Mononuclear cell (primary cell): ENCODE results near the gene UBE2E2. TPM values are rescaled to one million over a fixed set of nuclear protein-coding genes. Genes with fewer than 3 reads are reported as not detected.

Source experiments
- H3K27me3 ChIP-seq: 2 replicates; pipeline ENCODE4 v1.6.0; 2011; ENCODE audit warnings: low read length, control low read depth; ENCODE audit not compliant: insufficient read depth
- H3K4me1 ChIP-seq: 2 replicates; pipeline ENCODE4 v1.5.1; 2011; ENCODE audit warnings: mild to moderate bottlenecking, low read length, control low read depth; ENCODE audit not compliant: insufficient read depth
- H3K4me3 ChIP-seq: 2 replicates; pipeline ENCODE4 v1.5.1; 2011; ENCODE audit warnings: mild to moderate bottlenecking, low read length, moderate library complexity
- H3K9me3 ChIP-seq: 2 replicates; pipeline ENCODE4 v1.5.1; 2011; ENCODE audit warnings: low read depth, mild to moderate bottlenecking, control low read depth, low read length
- total RNA-seq: library from RNA; depleted of rRNA; stranded (reverse); fragments of >200 nt; gene quantifications from one replicate; pipeline ENCODE4 v1.2.3, GENCODE V29; 2012

Gene UBE2E2
- total RNA-seq, 1 donor: 53.9 TPM

DNA sequence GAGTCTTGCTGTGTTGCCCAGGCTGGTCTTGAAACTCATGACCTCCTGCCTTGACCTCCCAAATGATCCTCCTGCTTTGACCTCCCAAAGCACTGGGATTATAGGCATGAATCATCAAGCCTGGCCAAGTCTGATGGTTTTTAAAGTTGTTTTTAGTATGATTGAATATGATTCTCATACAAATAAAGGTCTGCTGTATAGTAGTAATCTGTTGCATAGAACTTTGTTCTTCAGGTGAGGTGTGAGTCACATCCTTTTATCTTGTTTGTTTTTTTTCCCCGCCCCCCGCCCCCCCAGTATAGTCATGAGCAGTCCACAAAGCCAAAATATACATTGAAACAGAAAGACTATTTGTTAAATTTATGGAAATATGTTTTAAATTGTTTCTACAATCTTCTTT is 39.0 kb downstream of the UBE2E2 start:
- no peaks in the 10 kb centered on the region for H3K27me3 ChIP-seq
- H3K9me3 ChIP-seq: no peaks in the 10 kb centered on the region
- H3K4me1 ChIP-seq: no peaks in the 10 kb centered on the region
- H3K4me3 ChIP-seq: no peak overlapping the region

DNA sequence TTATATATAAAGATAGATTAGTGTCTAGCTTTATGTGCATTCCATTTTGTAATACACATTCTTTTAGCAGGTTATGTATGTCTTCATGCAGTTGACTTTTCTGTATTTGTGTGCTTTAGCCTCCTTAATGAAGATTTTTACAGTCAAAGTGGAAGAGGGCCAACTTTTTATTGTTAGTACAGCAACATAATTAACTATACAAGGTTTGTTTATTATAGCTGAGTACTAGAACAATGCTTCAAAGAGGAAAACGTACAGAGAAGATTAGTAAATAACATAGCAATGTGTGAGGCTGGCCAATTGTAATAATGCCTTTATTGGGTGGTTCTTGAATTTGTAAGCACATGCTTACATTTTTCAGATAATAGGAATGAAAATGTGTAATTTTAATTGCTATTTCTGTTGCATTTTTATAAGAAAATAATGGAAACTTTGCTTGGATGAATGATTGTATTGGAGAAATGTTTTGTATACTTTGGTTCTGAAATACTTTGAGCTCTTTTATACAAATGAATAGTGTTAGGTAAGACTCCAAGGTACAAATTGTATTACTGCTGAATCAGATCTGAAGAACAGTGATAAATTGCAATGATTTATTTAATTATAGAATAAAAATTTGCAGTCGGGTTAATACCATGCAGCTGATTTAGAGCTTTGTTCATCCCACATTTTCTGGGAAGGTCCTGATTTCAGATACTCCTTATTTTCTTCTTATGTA is 41.4 kb downstream of the UBE2E2 start:
- H3K4me1 ChIP-seq: no peaks in the 10 kb centered on the region
- H3K9me3 ChIP-seq: no peaks in the 10 kb centered on the region
- no peaks in the 10 kb centered on the region for H3K27me3 ChIP-seq
- no peak overlapping the region for H3K4me3 ChIP-seq

DNA sequence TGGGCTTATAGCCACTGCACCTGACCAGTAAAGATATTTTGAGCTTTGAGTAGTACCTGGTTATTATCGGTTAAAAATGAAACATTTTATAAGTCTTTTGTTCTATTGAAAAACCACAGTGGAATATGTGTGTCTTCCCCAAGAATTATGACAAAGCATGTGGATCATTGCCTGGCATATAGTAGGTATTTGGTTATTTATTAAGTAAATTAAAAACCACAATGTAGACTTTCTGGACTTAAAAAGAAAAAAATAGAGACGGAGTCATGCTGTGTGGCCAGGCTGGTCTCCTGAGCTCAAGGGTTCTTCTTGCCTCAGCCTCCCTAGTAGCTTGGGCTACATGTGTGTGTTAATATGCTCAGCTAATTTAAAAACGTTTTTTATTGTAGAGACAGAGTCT is 43.5 kb downstream of the UBE2E2 start:
- Histone ChIP-seq H3K9me3 (no peaks in the 10 kb centered on the region), H3K4me1 (no peaks in the 10 kb centered on the region), H3K27me3 (no peaks in the 10 kb centered on the region), H3K4me3 (no peak overlapping the region)

DNA sequence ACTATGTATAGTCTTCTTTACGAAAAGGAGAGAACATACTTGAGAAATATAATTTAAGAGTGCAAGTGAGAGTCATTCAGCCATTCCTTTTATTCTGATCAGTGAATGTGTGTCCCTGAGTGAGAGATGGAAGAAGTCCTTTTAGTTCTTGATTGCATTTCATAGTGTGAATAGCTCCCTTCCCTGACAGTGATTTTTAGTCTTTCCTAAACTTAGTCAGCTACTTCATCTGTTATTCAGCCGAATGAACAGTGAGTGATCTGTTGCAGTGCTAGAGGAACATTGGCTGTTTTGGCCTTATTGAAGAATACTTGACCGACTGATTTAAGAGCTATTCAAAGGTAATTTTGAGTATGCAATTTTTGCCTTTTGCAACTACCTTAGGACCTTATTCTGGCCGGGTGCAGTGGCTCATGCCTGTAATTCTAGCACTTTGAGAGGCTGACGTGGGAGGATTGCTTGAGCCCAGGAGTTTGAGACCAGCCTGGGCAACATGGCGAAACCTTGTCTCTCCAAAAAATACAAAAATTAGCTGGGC is 45.5 kb downstream of the UBE2E2 start:
- no peaks in the 10 kb centered on the region for H3K27me3 ChIP-seq
- no peak overlapping the region for H3K4me3 ChIP-seq
- H3K9me3 ChIP-seq: no peaks in the 10 kb centered on the region
- H3K4me1 ChIP-seq: no peaks in the 10 kb centered on the region

DNA sequence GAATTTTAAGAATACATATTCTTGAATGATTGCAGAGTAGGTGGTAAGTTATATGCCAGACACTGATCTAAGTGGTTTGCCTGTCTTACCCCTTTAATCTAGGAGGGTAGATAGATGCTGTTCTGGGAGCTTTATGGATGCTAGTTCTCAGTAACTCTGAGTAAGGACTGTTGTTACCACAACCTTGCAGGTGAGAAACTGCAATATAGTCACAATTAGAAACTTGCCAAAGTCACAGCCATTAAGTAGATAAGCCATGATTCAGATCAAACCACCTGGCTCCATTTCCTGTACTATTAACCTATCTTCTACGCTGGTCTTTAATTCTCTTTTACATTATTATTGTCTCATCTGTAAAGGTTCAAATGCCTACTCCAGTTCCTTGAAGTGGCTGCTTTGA is 46.8 kb downstream of the UBE2E2 start:
- H3K4me3 ChIP-seq: no peak overlapping the region
- H3K9me3 ChIP-seq: no peaks in the 10 kb centered on the region
- H3K27me3 ChIP-seq: no peaks in the 10 kb centered on the region
- peaks cover 11% of the 10 kb centered on the region for H3K4me1 ChIP-seq

DNA sequence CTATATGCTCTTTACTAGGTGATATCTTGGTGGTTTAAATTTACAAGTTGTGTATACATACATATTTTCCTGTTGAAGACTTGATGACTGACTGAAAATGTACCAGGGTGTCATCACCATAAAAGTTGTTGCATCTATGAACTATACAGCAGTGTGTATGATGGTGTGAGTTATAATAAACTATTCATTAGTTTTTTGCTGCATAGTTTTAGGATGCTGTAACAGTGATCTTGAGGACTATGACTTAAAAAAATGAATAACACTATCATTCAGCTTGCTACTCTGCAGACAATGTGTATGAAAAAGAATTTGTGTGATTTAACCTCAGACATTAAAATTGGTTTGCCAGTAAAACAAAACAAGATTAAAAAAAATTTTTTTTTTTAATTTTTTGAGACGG is 49.0 kb downstream of the UBE2E2 start:
- Histone ChIP-seq H3K4me3 (no peak overlapping the region), H3K27me3 (no peaks in the 10 kb centered on the region), H3K4me1 (peaks cover 20% of the 10 kb centered on the region), H3K9me3 (no peaks in the 10 kb centered on the region)

DNA sequence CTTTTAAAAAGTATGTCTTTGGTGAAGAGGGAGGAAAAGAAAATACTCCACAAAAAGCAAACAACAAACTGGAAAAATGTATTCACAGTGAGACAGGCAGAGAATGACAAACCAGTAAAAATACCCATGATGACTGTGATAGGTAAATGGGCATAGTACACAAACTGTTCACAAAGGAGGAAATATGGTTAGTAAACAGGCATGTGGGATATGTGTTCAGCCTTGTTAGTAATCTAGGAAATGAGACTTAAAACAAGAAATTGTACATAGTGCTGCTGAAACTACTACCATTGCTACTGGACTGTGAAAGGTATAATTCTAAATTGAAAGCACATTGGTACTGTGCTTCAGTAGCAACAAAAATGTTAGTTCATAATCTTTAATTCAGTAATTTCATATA is 50.1 kb downstream of the UBE2E2 start:
- Histone ChIP-seq H3K4me1 (peaks cover 21% of the 10 kb centered on the region), H3K27me3 (no peaks in the 10 kb centered on the region), H3K9me3 (no peaks in the 10 kb centered on the region), H3K4me3 (no peak overlapping the region)

DNA sequence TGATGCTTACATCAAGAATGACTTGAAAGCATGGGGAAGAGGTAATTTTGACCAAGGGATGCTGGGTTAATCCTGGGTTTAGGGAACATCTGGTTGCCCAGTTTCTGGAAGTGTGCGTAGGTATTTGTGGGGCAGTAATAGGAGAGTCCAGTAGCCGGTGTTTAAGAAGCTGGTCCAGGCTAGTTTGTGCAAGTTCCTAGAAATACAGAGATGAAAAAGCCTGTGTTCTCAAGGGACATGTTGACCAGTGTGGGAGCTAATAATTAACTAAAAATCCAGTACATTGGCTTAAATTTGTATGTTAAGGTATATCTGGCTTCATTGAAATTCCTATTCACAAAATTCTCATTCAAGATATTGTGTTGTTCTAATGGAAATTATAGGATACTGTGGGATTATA is 51.2 kb downstream of the UBE2E2 start:
- Histone ChIP-seq H3K9me3 (no peaks in the 10 kb centered on the region), H3K27me3 (no peaks in the 10 kb centered on the region), H3K4me3 (no peak overlapping the region), H3K4me1 (peaks cover 21% of the 10 kb centered on the region)

DNA sequence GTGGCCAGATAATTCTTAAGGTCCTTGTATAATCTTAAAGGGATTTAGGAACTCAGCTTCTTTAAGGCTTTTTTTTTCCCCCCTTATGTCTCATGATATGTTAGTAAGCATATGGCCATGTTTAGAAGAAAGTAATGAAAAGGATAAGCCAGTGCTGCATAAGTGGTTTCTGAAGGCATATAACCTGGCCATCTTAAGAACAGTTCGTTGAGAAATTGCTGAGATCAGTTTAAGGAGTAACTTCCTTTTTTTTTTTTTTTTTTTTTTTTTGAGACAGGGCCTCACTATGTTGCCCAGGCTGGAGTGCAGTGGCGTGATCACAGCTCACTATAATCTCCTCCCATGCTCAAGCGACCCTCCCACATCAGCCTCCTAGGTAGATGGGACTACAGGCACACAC is 51.7 kb downstream of the UBE2E2 start:
- Histone ChIP-seq H3K4me3 (no peak overlapping the region), H3K27me3 (no peaks in the 10 kb centered on the region), H3K9me3 (no peaks in the 10 kb centered on the region)

DNA sequence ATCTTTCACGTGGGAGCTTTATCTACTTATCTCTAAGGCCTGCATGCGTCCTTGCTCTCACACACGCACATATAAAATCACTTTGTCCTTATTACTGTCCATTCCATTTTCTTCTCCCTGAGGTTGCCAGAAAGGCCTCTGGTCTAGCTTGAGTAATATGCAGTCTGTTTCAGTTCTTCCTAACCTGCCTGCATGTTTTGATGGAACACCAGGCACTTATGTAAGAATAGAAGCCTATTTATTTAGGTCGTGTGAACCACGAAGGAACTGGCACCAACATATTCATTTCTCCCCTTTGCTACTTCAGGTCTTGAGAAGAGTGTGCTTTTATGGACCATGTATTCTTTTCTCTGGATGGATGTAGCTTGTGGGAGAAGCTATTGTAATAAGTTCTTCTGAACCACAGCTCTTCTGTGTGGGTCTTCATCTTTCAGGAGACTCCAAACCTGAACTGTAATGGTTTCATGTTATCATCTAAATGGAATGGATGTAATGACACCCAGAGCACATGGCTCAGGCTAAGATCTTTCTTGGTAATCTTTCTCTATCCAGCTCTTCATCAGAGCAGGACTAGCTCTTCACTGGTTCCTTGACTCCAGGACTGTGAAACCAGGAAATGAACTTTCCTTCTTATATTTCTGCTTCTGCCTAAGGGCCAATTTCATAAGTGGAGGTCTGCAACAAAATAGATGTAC is 53.8 kb downstream of the UBE2E2 start:
- Histone ChIP-seq H3K27me3 (no peaks in the 10 kb centered on the region), H3K4me3 (no peak overlapping the region), H3K4me1 (peaks cover 21% of the 10 kb centered on the region), H3K9me3 (no peaks in the 10 kb centered on the region)

More for the DNA sequence above, 51.7 kb downstream of the UBE2E2 start:
- H3K4me1 ChIP-seq: peaks cover 21% of the 10 kb centered on the region

DNA sequence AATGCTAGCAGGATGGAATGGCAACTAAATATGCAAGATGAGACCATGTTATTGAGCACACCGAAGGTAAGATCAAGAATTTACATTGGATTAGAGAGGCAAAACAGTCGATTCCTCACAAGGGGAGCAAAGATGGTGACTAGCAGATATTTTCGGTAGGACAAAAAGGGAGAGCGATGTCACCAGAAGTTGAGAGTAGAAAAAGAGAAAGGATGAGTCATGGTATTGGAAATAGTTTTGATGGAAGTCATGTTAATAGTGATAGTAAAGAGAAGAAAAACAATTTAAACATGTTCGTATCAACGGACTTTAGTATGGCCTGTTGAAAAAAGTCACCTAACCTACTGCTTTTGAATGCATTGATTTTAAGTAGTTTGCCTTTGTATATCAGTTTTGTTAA is 55.0 kb downstream of the UBE2E2 start:
- H3K9me3 ChIP-seq: no peaks in the 10 kb centered on the region

DNA sequence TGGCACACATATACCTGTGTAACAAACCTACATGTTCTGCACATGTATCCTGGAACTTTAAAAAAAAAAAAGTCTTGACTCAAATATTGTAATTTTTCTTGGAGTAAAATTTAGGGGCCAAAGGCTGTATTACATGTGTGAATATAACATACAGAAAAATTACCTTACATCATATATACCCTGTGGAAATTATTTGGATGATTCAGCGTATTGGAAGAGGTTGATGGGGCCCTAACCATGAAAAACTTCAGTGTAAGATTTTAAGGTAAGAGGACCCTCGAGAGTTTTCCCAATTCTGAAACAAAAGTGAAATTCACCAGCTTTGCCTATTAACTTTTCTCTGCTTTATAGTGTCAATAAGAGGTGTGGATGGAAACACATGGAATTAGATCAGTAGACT is 56.4 kb downstream of the UBE2E2 start:
- H3K4me3 ChIP-seq: no peak overlapping the region
- H3K4me1 ChIP-seq: peaks cover 14% of the 10 kb centered on the region
- no peaks in the 10 kb centered on the region for H3K9me3 ChIP-seq
- H3K27me3 ChIP-seq: no peaks in the 10 kb centered on the region

More for the DNA sequence above, 55.0 kb downstream of the UBE2E2 start:
- no peak overlapping the region for H3K4me3 ChIP-seq
- H3K27me3 ChIP-seq: no peaks in the 10 kb centered on the region
- H3K4me1 ChIP-seq: peaks cover 21% of the 10 kb centered on the region

DNA sequence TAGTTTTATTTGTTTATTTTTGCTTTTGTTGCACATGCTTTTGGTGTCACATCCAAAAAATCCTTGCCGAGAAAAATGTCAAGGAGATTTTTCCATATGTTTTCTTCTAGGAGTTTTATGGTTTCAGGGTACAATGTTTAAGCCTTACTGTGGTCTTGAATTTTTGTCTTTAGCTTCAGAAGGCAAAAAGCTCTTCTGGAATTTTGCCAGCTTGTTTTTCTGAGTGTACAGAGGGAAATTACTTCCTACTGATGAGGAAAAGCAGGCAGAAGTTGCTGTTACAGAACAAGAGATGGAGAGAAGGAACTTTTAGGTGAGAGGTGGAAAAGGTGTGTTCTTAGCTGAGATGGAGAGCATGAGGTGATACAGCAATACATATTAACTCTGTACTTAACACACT is 59.6 kb downstream of the UBE2E2 start:
- no peaks in the 10 kb centered on the region for H3K9me3 ChIP-seq
- no peaks in the 10 kb centered on the region for H3K4me1 ChIP-seq
- no peaks in the 10 kb centered on the region for H3K27me3 ChIP-seq
- H3K4me3 ChIP-seq: no peak overlapping the region

DNA sequence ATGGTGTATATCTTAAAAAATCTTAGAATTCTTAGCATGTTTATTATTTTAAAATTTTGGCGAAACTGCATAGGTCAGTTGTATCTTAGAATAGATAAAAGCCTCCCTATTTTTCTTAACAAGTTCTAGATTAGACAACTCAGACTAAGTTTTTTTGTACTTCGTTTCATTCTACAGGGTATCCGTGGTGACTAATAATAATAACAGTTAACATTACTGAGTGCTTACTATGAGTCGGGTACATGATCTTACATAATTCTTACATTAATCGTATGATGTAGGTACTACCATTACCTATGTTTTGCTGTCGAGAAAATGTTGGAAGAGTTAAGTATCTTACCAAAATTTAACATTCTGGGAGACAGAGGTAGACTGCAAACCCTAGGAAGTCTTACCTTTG is 60.7 kb downstream of the UBE2E2 start:
- H3K4me3 ChIP-seq: no peak overlapping the region
- no peaks in the 10 kb centered on the region for H3K27me3 ChIP-seq
- no peaks in the 10 kb centered on the region for H3K4me1 ChIP-seq
- H3K9me3 ChIP-seq: no peaks in the 10 kb centered on the region

DNA sequence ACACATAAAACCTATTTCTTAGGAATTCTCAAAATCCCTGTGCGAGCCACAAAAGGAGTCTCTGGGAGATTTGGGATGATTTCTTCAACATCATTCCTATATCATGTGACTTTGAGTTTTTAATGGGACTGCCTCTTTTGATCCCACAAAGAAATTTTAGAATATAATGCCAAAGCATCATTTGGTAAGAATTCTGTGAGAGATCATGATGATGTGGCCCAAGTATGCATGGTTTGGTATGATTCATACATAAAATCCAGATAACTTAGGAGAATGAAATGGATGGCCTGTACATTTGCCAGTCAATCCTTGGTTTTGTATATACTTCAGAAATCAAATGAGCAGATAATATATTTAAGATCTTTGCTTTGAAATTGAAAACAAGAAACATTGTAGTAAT is 61.3 kb downstream of the UBE2E2 start:
- H3K4me3 ChIP-seq: no peak overlapping the region
- H3K9me3 ChIP-seq: no peaks in the 10 kb centered on the region
- H3K27me3 ChIP-seq: no peaks in the 10 kb centered on the region
- no peaks in the 10 kb centered on the region for H3K4me1 ChIP-seq

DNA sequence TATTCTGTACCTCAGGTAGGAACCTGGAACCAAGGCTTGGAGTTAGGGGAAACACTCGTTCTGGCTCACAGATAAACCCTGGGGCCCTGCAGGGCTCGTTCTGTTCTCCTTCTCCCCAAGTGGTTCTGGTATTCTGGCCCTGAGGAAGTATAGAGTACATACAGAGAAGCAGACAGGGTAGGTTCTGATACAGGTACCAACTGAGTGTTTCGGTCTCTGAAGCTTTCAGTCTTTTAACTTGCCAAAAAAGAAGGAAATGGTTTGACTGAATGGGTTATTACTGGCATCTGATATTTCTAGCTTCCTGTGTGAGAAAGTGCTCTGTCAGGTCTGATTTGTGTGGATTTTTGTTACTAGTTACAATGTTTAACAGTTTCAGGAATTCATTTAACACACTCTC is 67.3 kb downstream of the UBE2E2 start:
- no peak overlapping the region for H3K4me3 ChIP-seq
- no peaks in the 10 kb centered on the region for H3K9me3 ChIP-seq
- no peaks in the 10 kb centered on the region for H3K27me3 ChIP-seq
- no peaks in the 10 kb centered on the region for H3K4me1 ChIP-seq
